Cortex of kidney (tissue), 1 donor: ENCODE measurements around the gene GRHPR.

Experiments
- DNase-seq: peaks from one replicate; lab custom pipeline; 2025; lab: John Stamatoyannopoulos, UW

The GRHPR gene

GRCh38 chr9:37398464-37399025 lies 24.0 kb upstream of the GRHPR start:
- DNase-seq = no peak

- no peak for DNase-seq
These were observed 23.2 kb upstream of the GRHPR start for GRCh38 chr9:37399336-37399735.

GRCh38 chr9:37404590-37404989 lies 17.9 kb upstream of the GRHPR start:
- no peak for DNase-seq

GRCh38 chr9:37405350-37405749 lies 17.1 kb upstream of the GRHPR start:
- no peak for DNase-seq

- DNase-seq = no peak
These were observed 16.6 kb upstream of the GRHPR start for GRCh38 chr9:37405764-37406380.

GRCh38 chr9:37406603-37407401 lies 15.7 kb upstream of the GRHPR start:
- DNase-seq = no peak

- DNase-seq = no peak
These were observed 15.0 kb upstream of the GRHPR start for GRCh38 chr9:37407468-37407867.

GRCh38 chr9:37408933-37409710 lies 13.4 kb upstream of the GRHPR start:
- no peak for DNase-seq

- DNase-seq = no peak
These were observed 12.1 kb upstream of the GRHPR start for GRCh38 chr9:37410354-37410861.

GRCh38 chr9:37410969-37411785 lies 11.3 kb upstream of the GRHPR start:
- no peak for DNase-seq

GRCh38 chr9:37412431-37413151 lies 9.9 kb upstream of the GRHPR start:
- no peak for DNase-seq

- DNase-seq = no peak
These were observed 9.2 kb upstream of the GRHPR start for GRCh38 chr9:37413311-37413710.

GRCh38 chr9:37414503-37414943 lies 8.0 kb upstream of the GRHPR start:
- DNase-seq = no peak

GRCh38 chr9:37415011-37415719 lies 7.3 kb upstream of the GRHPR start:
- DNase-seq = no peak

GRCh38 chr9:37417252-37417803 lies 5.2 kb upstream of the GRHPR start:
- no peak for DNase-seq

- no peak for DNase-seq
These were observed 4.5 kb upstream of the GRHPR start for GRCh38 chr9:37417857-37418618.

GRCh38 chr9:37419204-37419603 lies 3.3 kb upstream of the GRHPR start:
- no peak for DNase-seq

GRCh38 chr9:37420271-37421215 lies 2.0 kb upstream of the GRHPR start:
- DNase-seq = no peak
